ENCODE data around the gene ARMC12.

- TF ChIP-seq POLR2A (IDR thresholded peaks at IDR 0.05), result no peak
- TF ChIP-seq, protein P1, sequence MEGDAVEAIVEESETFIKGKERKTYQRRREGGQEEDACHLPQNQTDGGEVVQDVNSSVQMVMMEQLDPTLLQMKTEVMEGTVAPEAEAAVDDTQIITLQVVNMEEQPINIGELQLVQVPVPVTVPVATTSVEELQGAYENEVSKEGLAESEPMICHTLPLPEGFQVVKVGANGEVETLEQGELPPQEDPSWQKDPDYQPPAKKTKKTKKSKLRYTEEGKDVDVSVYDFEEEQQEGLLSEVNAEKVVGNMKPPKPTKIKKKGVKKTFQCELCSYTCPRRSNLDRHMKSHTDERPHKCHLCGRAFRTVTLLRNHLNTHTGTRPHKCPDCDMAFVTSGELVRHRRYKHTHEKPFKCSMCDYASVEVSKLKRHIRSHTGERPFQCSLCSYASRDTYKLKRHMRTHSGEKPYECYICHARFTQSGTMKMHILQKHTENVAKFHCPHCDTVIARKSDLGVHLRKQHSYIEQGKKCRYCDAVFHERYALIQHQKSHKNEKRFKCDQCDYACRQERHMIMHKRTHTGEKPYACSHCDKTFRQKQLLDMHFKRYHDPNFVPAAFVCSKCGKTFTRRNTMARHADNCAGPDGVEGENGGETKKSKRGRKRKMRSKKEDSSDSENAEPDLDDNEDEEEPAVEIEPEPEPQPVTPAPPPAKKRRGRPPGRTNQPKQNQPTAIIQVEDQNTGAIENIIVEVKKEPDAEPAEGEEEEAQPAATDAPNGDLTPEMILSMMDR (IDR thresholded peaks at IDR 0.05), result no peak
These were observed 32.4 kb downstream of the ARMC12 start for GRCh38 chr6:35769211-35769610.

Measured in esophagus squamous epithelium (tissue), 4 donors.